ENCODE measurements around the gene PFKFB4. TPM values are rescaled to one million over a fixed set of nuclear protein-coding genes. Genes with fewer than 3 reads are reported as not detected.

PFKFB4 gene
- total and polyA plus RNA-seq, 9 of the 15 experiments (the other 6 are each of a cell fraction or from before 2014, with no cell fraction given) = 0.92 to 56.3 (median 13.5) TPM

- TF ChIP-seq THRB (CRISPR knock-in tag; conservative IDR thresholded peaks at IDR 0.05) (no peak), TAF9B (IDR thresholded peaks at IDR 0.05; ENCODE audit: partially characterized antibody) (no peak), RAD21 (CRISPR knock-in tag; conservative IDR thresholded peaks at IDR 0.05 in 1 of 2, IDR thresholded peaks at IDR 0.05 in 1 of 2) (peak in 1 of 2 experiments; percentile 26; a peak in 2 of 4 replicates), ZNF24 (IDR thresholded peaks at IDR 0.05) (no peak), MEF2A (IDR thresholded peaks at IDR 0.05; ENCODE audit: control insufficient read depth, low read depth, low read length) (0 out of 2 replicates have a peak, but pooled peaks have one; percentile 56), ZKSCAN3 (CRISPR knock-in tag; IDR thresholded peaks at IDR 0.05) (no peak), ZSCAN29 (IDR thresholded peaks at IDR 0.05) (no peak), ZNF395 (CRISPR knock-in tag; IDR thresholded peaks at IDR 0.05) (no peak), RBM34 (IDR thresholded peaks at IDR 0.05; ENCODE audit: borderline replicate concordance, insufficient read depth, low read length) (no peak), TARDBP (IDR thresholded peaks at IDR 0.05) (no peak), ZFP36 (IDR thresholded peaks at IDR 0.05; ENCODE audit: low read depth, low read length, partially characterized antibody) (no peak), ZNF57 (CRISPR knock-in tag; IDR thresholded peaks at IDR 0.05) (no peak), CBX5 (IDR thresholded peaks at IDR 0.05; ENCODE audit: borderline replicate concordance, low read depth) (no peak)
- TF ChIP-seq, protein P1, sequence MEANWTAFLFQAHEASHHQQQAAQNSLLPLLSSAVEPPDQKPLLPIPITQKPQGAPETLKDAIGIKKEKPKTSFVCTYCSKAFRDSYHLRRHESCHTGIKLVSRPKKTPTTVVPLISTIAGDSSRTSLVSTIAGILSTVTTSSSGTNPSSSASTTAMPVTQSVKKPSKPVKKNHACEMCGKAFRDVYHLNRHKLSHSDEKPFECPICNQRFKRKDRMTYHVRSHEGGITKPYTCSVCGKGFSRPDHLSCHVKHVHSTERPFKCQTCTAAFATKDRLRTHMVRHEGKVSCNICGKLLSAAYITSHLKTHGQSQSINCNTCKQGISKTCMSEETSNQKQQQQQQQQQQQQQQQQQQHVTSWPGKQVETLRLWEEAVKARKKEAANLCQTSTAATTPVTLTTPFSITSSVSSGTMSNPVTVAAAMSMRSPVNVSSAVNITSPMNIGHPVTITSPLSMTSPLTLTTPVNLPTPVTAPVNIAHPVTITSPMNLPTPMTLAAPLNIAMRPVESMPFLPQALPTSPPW (CRISPR knock-in tag; IDR thresholded peaks at IDR 0.05) = no peak; the same call in 1 of the 2 replicates
- TF ChIP-seq, protein P2, sequence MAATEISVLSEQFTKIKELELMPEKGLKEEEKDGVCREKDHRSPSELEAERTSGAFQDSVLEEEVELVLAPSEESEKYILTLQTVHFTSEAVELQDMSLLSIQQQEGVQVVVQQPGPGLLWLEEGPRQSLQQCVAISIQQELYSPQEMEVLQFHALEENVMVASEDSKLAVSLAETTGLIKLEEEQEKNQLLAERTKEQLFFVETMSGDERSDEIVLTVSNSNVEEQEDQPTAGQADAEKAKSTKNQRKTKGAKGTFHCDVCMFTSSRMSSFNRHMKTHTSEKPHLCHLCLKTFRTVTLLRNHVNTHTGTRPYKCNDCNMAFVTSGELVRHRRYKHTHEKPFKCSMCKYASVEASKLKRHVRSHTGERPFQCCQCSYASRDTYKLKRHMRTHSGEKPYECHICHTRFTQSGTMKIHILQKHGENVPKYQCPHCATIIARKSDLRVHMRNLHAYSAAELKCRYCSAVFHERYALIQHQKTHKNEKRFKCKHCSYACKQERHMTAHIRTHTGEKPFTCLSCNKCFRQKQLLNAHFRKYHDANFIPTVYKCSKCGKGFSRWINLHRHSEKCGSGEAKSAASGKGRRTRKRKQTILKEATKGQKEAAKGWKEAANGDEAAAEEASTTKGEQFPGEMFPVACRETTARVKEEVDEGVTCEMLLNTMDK (IDR thresholded peaks at IDR 0.05; ENCODE audit: borderline replicate concordance, insufficient read depth, low read depth, low read length, poor library complexity, severe bottlenecking) = no peak
- TF ChIP-seq, protein P3, sequence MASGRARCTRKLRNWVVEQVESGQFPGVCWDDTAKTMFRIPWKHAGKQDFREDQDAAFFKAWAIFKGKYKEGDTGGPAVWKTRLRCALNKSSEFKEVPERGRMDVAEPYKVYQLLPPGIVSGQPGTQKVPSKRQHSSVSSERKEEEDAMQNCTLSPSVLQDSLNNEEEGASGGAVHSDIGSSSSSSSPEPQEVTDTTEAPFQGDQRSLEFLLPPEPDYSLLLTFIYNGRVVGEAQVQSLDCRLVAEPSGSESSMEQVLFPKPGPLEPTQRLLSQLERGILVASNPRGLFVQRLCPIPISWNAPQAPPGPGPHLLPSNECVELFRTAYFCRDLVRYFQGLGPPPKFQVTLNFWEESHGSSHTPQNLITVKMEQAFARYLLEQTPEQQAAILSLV (tag; IDR thresholded peaks at IDR 0.05) = no peak
These were observed 1.2 kb downstream of the PFKFB4 start (continued) for GRCh38 chr3:48555231-48555948.

Data from K562 (cell line).